GM12873 (cell line): Measurements from ENCODE around the gene FBXW11.

Experiments
- TF ChIP-seq, protein P1 (sequence below): IDR thresholded peaks from 2 replicates; pipeline ENCODE4 v1.5.1; 2012; ENCODE audit warnings: low read depth, mild to moderate bottlenecking, moderate library complexity, low read length, control low read depth; ENCODE audit not compliant: insufficient read depth; ENCODE audit errors: missing control alignments

The FBXW11 gene

DNA sequence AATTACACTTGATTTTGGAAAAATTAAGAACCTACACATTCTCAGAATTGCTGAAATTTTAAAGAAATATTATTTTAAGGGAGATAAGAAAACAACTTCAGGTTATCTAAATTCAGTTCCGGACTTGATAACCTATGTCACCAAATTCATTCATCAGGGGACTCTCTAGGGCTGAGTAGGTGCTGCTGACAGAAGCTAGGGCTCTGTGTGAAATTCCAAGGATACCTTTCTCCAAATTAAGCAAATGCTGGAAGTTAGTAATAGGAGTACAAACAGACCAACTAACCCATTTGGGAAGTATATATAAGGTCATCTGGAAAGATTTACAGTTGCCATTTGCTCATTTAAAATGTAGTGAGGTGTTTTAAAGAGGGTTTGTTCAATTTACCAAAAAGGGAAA is 136.5 kb downstream of the FBXW11 start:
- TF ChIP-seq, protein P1, sequence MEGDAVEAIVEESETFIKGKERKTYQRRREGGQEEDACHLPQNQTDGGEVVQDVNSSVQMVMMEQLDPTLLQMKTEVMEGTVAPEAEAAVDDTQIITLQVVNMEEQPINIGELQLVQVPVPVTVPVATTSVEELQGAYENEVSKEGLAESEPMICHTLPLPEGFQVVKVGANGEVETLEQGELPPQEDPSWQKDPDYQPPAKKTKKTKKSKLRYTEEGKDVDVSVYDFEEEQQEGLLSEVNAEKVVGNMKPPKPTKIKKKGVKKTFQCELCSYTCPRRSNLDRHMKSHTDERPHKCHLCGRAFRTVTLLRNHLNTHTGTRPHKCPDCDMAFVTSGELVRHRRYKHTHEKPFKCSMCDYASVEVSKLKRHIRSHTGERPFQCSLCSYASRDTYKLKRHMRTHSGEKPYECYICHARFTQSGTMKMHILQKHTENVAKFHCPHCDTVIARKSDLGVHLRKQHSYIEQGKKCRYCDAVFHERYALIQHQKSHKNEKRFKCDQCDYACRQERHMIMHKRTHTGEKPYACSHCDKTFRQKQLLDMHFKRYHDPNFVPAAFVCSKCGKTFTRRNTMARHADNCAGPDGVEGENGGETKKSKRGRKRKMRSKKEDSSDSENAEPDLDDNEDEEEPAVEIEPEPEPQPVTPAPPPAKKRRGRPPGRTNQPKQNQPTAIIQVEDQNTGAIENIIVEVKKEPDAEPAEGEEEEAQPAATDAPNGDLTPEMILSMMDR, result no peak

DNA sequence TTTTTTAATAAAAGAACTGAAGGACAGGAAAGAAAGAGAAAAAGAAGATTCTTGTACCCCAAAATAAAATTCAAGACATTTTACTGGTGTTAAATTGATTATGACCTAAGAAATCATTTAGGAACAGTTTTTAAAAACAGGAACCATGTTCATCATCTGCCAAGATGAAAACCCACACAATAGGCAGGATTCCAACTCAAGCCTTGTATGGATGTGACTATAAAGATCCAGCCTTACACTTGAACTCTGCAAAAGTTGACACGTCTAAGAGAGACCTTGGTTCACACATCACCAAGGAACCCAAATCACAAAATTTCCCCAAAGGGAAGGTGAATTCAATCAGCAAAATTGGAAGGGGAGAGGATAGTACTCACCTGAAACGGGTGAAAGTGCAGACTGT is 138.2 kb downstream of the FBXW11 start:
- TF ChIP-seq, protein P1, result no peak

DNA sequence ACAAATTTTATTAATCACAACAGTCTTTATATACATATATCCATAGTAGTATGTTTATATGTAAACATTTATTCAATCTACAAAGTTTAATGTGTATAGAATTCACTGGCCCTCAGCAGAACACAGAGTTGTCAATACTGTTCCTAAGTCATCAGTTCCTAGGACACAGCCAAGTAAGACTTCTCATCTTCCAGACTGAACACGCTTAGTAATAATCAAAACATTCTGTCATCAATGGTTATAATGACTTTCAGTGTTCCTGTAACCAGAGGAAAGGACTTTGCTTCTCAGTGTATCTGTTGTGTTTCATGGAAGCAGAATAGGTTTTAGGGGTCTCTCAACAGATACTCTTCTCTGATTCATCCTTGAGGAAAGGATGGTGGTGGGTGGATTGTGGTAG is 138.7 kb downstream of the FBXW11 start:
- TF ChIP-seq, protein P1, result no peak

DNA sequence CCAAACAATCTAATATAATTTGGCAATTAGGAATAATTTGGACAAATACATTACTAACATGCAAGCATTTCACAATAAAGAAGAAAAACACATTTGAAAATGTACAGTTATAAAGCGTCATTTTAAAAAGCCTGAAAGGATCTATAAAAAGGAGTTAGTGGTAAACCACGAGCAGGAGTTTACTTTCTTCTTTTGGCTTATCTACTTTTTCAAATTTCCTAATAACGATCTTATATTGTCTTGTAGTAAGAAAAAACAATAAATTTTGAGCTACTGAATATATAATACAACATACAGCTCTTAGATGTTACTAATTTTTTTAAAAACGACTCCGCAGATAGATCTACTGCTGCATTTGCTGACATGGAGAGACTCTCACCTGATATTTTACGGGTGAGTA is 141.0 kb downstream of the FBXW11 start:
- TF ChIP-seq, protein P1, result no peak

DNA sequence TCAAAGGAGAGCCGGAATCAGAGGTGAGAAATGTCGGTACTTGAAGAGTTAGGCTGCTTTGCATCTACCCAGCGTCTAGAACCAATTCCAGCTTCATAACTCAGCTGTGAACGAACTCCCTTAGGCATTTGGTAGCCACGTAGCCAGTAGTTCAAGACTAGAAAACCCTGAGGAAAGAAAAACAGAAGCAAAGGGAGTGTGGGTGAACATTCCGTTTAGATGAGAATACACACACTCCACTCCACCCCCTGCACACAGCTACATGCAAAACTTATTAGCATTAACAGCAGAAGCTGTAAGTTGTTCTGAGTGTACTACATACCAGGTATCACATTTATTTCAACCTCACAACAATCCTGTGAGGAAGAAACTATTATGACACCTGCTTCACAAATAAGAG is 142.5 kb downstream of the FBXW11 start:
- TF ChIP-seq, protein P1, result no peak

DNA sequence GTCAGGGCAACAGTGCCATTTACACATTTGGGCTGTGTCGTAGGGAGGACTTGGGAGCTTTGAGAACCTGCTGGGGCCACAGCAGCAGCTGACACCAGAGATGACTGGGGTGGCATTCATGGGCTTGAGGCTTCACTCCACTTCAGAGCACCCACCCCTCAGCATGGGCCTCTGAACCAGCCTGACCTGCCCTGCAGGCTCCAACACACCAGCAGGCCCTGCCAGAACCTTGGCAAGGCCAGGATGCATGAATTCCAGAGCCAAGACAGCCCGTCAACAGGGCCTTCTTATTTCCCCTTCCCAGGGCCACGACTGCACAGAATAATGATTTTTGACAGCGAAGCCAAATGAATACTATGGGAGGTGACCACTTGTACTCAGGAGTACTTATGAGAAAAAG is 143.8 kb downstream of the FBXW11 start:
- TF ChIP-seq, protein P1, result no peak

DNA sequence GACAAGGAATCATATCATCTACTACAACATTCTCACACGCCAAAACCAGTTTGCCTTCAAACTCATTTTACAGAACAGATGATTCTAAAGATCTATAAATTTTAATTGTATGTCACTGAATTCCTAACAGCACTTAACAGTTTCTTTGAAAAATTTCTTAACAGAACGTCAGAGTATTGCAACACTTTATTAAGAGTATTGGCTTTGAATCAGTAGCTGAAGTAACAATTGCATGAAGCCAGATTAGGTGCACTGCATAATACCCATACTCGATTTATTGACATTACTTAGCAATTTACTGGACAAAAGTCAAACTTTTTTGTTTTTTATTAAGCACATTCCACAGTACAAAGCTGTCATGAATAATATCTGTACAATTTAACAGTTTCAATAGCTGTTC is 145.1 kb downstream of the FBXW11 start:
- TF ChIP-seq, protein P1, result no peak

DNA sequence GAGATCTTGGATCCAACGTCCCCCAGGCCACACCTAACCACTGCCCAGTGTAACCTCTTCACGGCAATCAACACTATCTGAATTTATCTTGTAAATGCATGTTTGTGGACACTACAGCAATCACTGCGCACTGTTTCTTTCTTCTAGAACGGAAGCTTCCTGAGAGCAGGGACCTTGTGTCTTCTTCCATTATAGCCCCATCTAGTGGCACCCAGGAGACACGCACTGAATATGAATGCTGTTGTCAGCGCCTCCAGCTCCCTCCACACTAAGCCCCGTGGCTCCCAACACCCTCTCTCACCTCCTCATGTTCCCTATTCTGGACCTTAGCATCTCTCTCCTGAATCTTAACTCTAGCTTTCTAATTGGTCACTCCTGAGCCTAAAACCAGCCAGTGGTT is 148.1 kb downstream of the FBXW11 start:
- TF ChIP-seq, protein P1, result peak; percentile 71
